ENCODE data around the gene SCGB3A2. TPM values are rescaled to one million over a fixed set of nuclear protein-coding genes. Genes with fewer than 3 reads are reported as not detected.

The SCGB3A2 gene
- polyA plus RNA-seq, 3 donors: 1.3 to 15.9 (median 9.3) TPM

DNA sequence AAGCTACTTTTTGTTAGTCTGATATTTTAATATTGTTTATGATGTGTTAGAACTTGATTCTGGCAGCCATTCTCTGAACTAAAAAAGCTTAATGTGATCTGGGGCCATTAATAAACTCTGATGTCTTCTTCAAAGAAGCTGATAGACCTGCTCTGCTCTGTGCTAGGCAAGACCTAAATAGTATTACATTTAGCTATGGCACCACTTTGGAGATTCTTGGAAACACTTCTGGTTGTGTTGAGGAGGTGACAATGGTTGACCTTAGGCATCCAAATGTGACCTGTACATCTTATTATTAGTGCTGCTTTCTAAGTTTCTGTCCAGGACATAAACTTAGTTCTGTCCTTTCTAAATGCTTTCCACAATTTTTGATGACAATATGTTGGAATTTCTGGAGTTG lies 21.7 kb upstream of the SCGB3A2 start:
- no peaks in the 10 kb centered on the region for H4K20me1 ChIP-seq (ENCODE audit: insufficient read depth, low read length)
- H3K79me2 ChIP-seq (ENCODE audit: insufficient read depth, low read length): no peaks in the 10 kb centered on the region
- H3K4me1 ChIP-seq (ENCODE audit: control insufficient read depth in 1 of 2, insufficient read depth in 2 of 2, low read length in 2 of 2): peaks cover 0 to 5% of the 10 kb centered on the region in 2 donors
- intact Hi-C loops (cut with micrococcal nuclease): loop anchor here in 1 of 2 donors (10.0 kb wide), 1 partner anchor 78 kb away; no protein-coding TSS in a partner anchor
- Mint-ChIP-seq H3K27ac (no peak overlapping the region), H3K27me3 (ENCODE audit: low read depth in 3 of 3) (no peaks in the 10 kb centered on the region), H3K36me3 (no peaks in the 10 kb centered on the region), H3K4me3 (no peak overlapping the region), H3K9me3 (no peaks in the 10 kb centered on the region), H3K4me1 (peaks cover 21% of the 10 kb centered on the region)
- H3K4me2 ChIP-seq (replicated peaks; ENCODE audit: extremely low read depth, low read length, poor library complexity, severe bottlenecking): no peak overlapping the region
- TF ChIP-seq, protein P1, sequence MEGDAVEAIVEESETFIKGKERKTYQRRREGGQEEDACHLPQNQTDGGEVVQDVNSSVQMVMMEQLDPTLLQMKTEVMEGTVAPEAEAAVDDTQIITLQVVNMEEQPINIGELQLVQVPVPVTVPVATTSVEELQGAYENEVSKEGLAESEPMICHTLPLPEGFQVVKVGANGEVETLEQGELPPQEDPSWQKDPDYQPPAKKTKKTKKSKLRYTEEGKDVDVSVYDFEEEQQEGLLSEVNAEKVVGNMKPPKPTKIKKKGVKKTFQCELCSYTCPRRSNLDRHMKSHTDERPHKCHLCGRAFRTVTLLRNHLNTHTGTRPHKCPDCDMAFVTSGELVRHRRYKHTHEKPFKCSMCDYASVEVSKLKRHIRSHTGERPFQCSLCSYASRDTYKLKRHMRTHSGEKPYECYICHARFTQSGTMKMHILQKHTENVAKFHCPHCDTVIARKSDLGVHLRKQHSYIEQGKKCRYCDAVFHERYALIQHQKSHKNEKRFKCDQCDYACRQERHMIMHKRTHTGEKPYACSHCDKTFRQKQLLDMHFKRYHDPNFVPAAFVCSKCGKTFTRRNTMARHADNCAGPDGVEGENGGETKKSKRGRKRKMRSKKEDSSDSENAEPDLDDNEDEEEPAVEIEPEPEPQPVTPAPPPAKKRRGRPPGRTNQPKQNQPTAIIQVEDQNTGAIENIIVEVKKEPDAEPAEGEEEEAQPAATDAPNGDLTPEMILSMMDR (IDR thresholded peaks at IDR 0.05): no peak
- DNase-seq: no peak
- H3K4me3 ChIP-seq (replicated peaks in 1 of 3; ENCODE audit: low read depth in 2 of 3, low read length in 3 of 3): no peak overlapping the region
- no peaks in the 10 kb centered on the region for H3K27me3 ChIP-seq (ENCODE audit: control insufficient read depth in 2 of 2, insufficient read depth in 2 of 2, low read length in 2 of 2)
- H3K27ac ChIP-seq (ENCODE audit: low read depth in 1 of 2, low read length in 2 of 2): no peak overlapping the region
- H3K9me3 ChIP-seq (replicated peaks in 1 of 2; ENCODE audit: control insufficient read depth in 1 of 2, insufficient read depth in 1 of 2, low read length in 2 of 2): no peaks in the 10 kb centered on the region
- H3K36me3 ChIP-seq (replicated peaks in 1 of 2; ENCODE audit: control insufficient read depth in 1 of 2, insufficient read depth in 2 of 2, low read length in 2 of 2): no peaks in the 10 kb centered on the region
- no peak overlapping the region for H3K9ac ChIP-seq (ENCODE audit: insufficient read depth, low read length, poor library complexity, severe bottlenecking)
- no peak overlapping the region for H2AFZ ChIP-seq (ENCODE audit: insufficient read depth, low read depth, low read length, poor library complexity, severe bottlenecking)

DNA sequence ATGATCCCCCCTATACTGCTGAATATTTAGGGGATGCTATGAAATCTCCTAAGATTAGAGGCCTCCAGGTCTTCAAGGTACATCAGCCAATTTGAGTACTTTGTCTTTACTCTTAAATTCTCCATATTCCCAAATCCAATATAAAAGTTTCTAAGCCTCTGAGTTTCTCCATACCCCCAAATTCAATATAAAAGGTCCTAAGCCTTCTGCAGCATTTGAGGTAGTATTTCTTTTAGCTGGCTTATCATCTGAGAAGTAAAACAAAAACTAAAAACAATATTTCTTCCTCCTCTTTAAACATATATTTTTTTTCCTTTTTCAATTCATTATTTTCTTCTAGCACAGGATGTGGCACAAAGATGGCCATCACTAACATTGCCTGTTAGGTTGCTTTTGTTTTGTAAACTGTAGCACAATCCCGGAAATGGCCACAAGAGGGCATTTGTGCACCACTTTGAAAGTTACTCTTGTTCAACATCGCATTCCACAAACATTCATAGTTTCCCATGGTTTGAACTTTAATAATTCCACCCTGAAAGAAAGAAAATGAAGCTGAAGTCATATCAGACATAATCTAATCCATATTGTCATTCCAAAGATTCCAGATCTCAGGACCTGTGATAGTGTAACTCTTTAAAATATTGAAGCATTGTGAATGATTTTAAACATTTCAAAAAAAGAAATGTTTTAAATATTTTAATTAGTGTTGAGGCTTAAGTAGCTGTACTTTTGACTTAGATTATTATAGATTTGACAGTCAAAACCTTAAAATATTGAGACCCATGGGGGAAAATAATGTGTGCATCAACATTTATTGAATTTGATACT lies 21.0 kb upstream of the SCGB3A2 start:
- no peak overlapping the region for H3K9ac ChIP-seq (ENCODE audit: insufficient read depth, low read length, poor library complexity, severe bottlenecking)
- H3K4me1 ChIP-seq (ENCODE audit: control insufficient read depth in 1 of 2, insufficient read depth in 2 of 2, low read length in 2 of 2): peaks cover 0 to 5% of the 10 kb centered on the region in 2 donors
- no peaks in the 10 kb centered on the region for H3K36me3 ChIP-seq (replicated peaks in 1 of 2; ENCODE audit: control insufficient read depth in 1 of 2, insufficient read depth in 2 of 2, low read length in 2 of 2)
- Mint-ChIP-seq H3K36me3 (no peaks in the 10 kb centered on the region), H3K4me1 (peaks cover 21% of the 10 kb centered on the region), H3K27ac (no peak overlapping the region), H3K27me3 (ENCODE audit: low read depth in 3 of 3) (no peaks in the 10 kb centered on the region), H3K4me3 (no peak overlapping the region), H3K9me3 (no peaks in the 10 kb centered on the region)
- no peaks in the 10 kb centered on the region for H3K9me3 ChIP-seq (replicated peaks in 1 of 2; ENCODE audit: control insufficient read depth in 1 of 2, insufficient read depth in 1 of 2, low read length in 2 of 2)
- no peak overlapping the region for H3K4me3 ChIP-seq (replicated peaks in 1 of 3; ENCODE audit: low read depth in 2 of 3, low read length in 3 of 3)
- no peak overlapping the region for H2AFZ ChIP-seq (ENCODE audit: insufficient read depth, low read depth, low read length, poor library complexity, severe bottlenecking)
- H3K27me3 ChIP-seq (ENCODE audit: control insufficient read depth in 2 of 2, insufficient read depth in 2 of 2, low read length in 2 of 2): no peaks in the 10 kb centered on the region
- peak; percentile 32 to 50 (median 37) for DNase-seq
- no peak overlapping the region for H3K4me2 ChIP-seq (replicated peaks; ENCODE audit: extremely low read depth, low read length, poor library complexity, severe bottlenecking)
- H3K27ac ChIP-seq (ENCODE audit: low read depth in 1 of 2, low read length in 2 of 2): no peak overlapping the region
- no peaks in the 10 kb centered on the region for H3K79me2 ChIP-seq (ENCODE audit: insufficient read depth, low read length)
- intact Hi-C loops (cut with micrococcal nuclease): loop anchor here in 1 of 2 donors (10.0 kb wide), 1 partner anchor 77 kb away; no protein-coding TSS in a partner anchor
- TF ChIP-seq, protein P1 (IDR thresholded peaks at IDR 0.05): peak; percentile 90
- 0% methylated on average over 2 of the region's 2 CpGs for WGBS (ENCODE audit: insufficient coverage)
- no peaks in the 10 kb centered on the region for H4K20me1 ChIP-seq (ENCODE audit: insufficient read depth, low read length)
